K562 (cell line): Measurements from ENCODE around the gene CASTOR1. TPM values are rescaled to one million over a fixed set of nuclear protein-coding genes. Genes with fewer than 3 reads are reported as not detected.
A peak's percentile ranks its signal among the peaks of the same experiment; 100 is the strongest.

Source experiments
- ATAC-seq: fragments of 200-7000 bp; cut with Tn5 transposase; 3 replicates; pipeline ENCODE4 v1.9.1; 2020; ENCODE audit warnings: moderate library complexity
- BruUV-seq: library from RNA; stranded (reverse); fragments of 400-500 nt; replicated peaks from 2 replicates; lab custom pipeline; 2021; lab: Mats Ljungman, UMichigan
- CTCF ChIA-PET: fragments of 300-600 bp; formaldehyde crosslinking; extraction: SDS; loops from one replicate; lab custom pipeline; 2021; ENCODE audit warnings: low intra/inter-chr PET ratio; lab: Yijun Ruan, JAX
- POLR2A ChIA-PET: fragments of 300-600, 350-650 bp; sonication (Branson Sonifier 250); formaldehyde crosslinking; extraction: SDS; loops from one replicate; lab custom pipeline; 2021; ENCODE audit warnings: antibody characterized with exemption, inconsistent platforms; lab: Yijun Ruan, JAX
- DNase-seq, 4 experiments: peaks; one replicate each; pipeline versions ENCODE4 v3.0.0 to v3.0.0-alpha.2; 2011 to 2018; ENCODE audit warnings: low spot score in 3 of 4, mixed read lengths in 3 of 4; ENCODE audit errors: extremely low read depth in 1 of 4
- FAIRE-seq: peaks from 2 replicates; lab custom pipeline; 2011; peaks lifted over from hg19 to GRCh38; lab: Jason Lieb, UNC
- H2AFZ ChIP-seq: 2 replicates; pipeline ENCODE4 v1.6.0; 2011; ENCODE audit warnings: low read depth, low read length, control low read depth, inconsistent platforms
- H3K27ac ChIP-seq: fragments of 200-600 bp; 3 replicates; pipeline ENCODE4 v1.8.0; 2011; ENCODE audit warnings: low read depth, mild to moderate bottlenecking, control low read depth, inconsistent platforms, low read length, moderate library complexity, mixed read lengths; ENCODE audit errors: extremely low read depth
- H3K27me3 ChIP-seq, 2 experiments: fragments of 300-600 bp in 1 of 2; 2 replicates in 1 of 2; 3 replicates in 1 of 2; pipeline versions ENCODE4 v1.6.0 to v1.8.0; 2011; ENCODE audit warnings: inconsistent platforms in 2 of 2, low read length in 2 of 2, mild to moderate bottlenecking in 1 of 2, mixed read lengths in 1 of 2, moderate library complexity in 1 of 2; ENCODE audit not compliant: control insufficient read depth in 2 of 2, insufficient read depth in 2 of 2
- H3K36me3 ChIP-seq: fragments of 300-600 bp; 3 replicates; pipeline ENCODE4 v1.8.0; 2011; ENCODE audit warnings: mild to moderate bottlenecking, low read length, inconsistent platforms; ENCODE audit not compliant: control insufficient read depth, insufficient read depth
- H3K4me1 ChIP-seq, 2 experiments: fragments of 200-600 bp in 1 of 2; replicated peaks in 1 of 2; 2 replicates in 1 of 2; 3 replicates in 1 of 2; pipeline versions ENCODE4 v1.5.1 to v1.8.0; 2011; ENCODE audit warnings: inconsistent platforms in 2 of 2, low read length in 2 of 2, mild to moderate bottlenecking in 1 of 2, mixed read lengths in 1 of 2, moderate library complexity in 1 of 2; ENCODE audit not compliant: control insufficient read depth in 2 of 2, insufficient read depth in 2 of 2
- H3K4me2 ChIP-seq: 2 replicates; pipeline ENCODE4 v1.6.1; 2011; ENCODE audit warnings: low read length, control low read depth, inconsistent platforms, mixed read lengths; ENCODE audit not compliant: insufficient read depth
- H3K4me3 ChIP-seq: fragments of 200-600 bp; sonication (generic), shearing (Covaris generic); 2 replicates; pipeline ENCODE4 v1.5.1; 2016; ENCODE audit warnings: control low read depth, inconsistent platforms
- H3K79me2 ChIP-seq: fragments of 200-600 bp; 3 replicates; pipeline ENCODE4 v1.8.0; 2011; ENCODE audit warnings: low read length, inconsistent platforms; ENCODE audit not compliant: control insufficient read depth, insufficient read depth
- H3K9ac ChIP-seq, 2 experiments: 2 replicates each; pipeline versions ENCODE4 v1.6.0 to v1.6.1; 2011; ENCODE audit warnings: low read depth in 2 of 2, low read length in 2 of 2, control low read depth in 1 of 2, inconsistent platforms in 1 of 2, mild to moderate bottlenecking in 1 of 2, mixed read lengths in 1 of 2; ENCODE audit not compliant: insufficient read depth in 1 of 2
- H3K9me1 ChIP-seq: one replicate; pipeline ENCODE4 v1.6.0; 2011; ENCODE audit warnings: inconsistent platforms, mild to moderate bottlenecking, low read length, moderate library complexity; ENCODE audit not compliant: control insufficient read depth, insufficient read depth
- H3K9me3 ChIP-seq: replicated peaks from 2 replicates; pipeline ENCODE4 v1.5.1; 2011; ENCODE audit warnings: low read depth, low read length, inconsistent platforms; ENCODE audit not compliant: control insufficient read depth, insufficient read depth
- H4K20me1 ChIP-seq: replicated peaks from 2 replicates; pipeline ENCODE4 v1.6.1; 2011; ENCODE audit warnings: low read length, inconsistent platforms, mixed read lengths; ENCODE audit not compliant: control insufficient read depth, insufficient read depth
- CEBPZ ChIP-seq: fragments of 150-350 bp; IDR thresholded peaks from 2 replicates; pipeline ENCODE4 v1.6.1; 2014; ENCODE audit warnings: low read depth, mild to moderate bottlenecking, low read length, borderline replicate concordance
- CTCFL ChIP-seq: IDR thresholded peaks from 2 replicates; pipeline ENCODE4 v1.6.1; 2011; ENCODE audit warnings: borderline replicate concordance, low read depth, mild to moderate bottlenecking, moderate library complexity, low read length; ENCODE audit not compliant: insufficient read depth, poor library complexity, severe bottlenecking
- IRF1 ChIP-seq: sonication (generic); formaldehyde crosslinking; IDR thresholded peaks from 2 replicates; pipeline ENCODE4 v1.8.0; 2022; ENCODE audit warnings: missing genetic modification reagents, mild to moderate bottlenecking, borderline replicate concordance
- MXI1 ChIP-seq: IDR thresholded peaks from 2 replicates; pipeline ENCODE4 v1.6.1; 2011; ENCODE audit warnings: low read depth, mild to moderate bottlenecking, improper control_type of control experiment, low read length
- RB1 ChIP-seq: fragments of 450-650 bp; IDR thresholded peaks from 2 replicates; pipeline ENCODE4 v1.6.1; 2017; ENCODE audit warnings: low read depth, mild to moderate bottlenecking
- ZBTB7A ChIP-seq: IDR thresholded peaks from 2 replicates; pipeline ENCODE4 v1.6.1; 2011; ENCODE audit warnings: low read depth, mild to moderate bottlenecking, low read length, moderate library complexity, borderline replicate concordance; ENCODE audit not compliant: control insufficient read depth
- WGBS: fragments of 100-300 bp; shearing (Covaris generic); methylation state at CpG from one replicate; pipeline ENCODE4 v1.1.6; 2016; ENCODE audit warnings: low coverage, mixed read lengths; ENCODE audit not compliant: insufficient coverage; ENCODE audit errors: missing lambda C conversion rate; 5-methylcytosine and 5-hydroxymethylcytosine counted together
- in situ Hi-C: fragments of 300-500 bp; cut with MboI; formaldehyde crosslinking; loops from 4 replicates; pipeline ENCODE4 v1.15.0; 2018; ENCODE audit warnings: inconsistent platforms, mixed read lengths
- intact Hi-C: fragments of 100-400 bp; cut with micrococcal nuclease; formaldehyde crosslinking; loops from 2 replicates; pipeline ENCODE4 v1.14.2; 2022
- polyA plus RNA-seq, 8 experiments: library from polyadenylated mRNA; depleted of rRNA in 4 of 8; stranded (reverse) in 5 of 8; unstranded in 3 of 8; fragments of >200 nt; fragmentation: Nextera tagmentation in 2 of 8; fragmentation: Illumina TruSeq in 1 of 8; extraction: Ambion mirVana in 2 of 8; extraction: Trizol in 1 of 8; gene quantifications; 2 replicates each; pipeline versions ENCODE4 v1.2.1 to v1.2.3, GENCODE V29; 2011 to 2014; ENCODE audit warnings: inconsistent platforms in 1 of 8, missing spikeins in 1 of 8
- total RNA-seq, 7 experiments: library from RNA; depleted of rRNA in 6 of 7; stranded (reverse); fragments of >200 nt in 6 of 7; fragmentation: Illumina TruSeq in 2 of 7; extraction: Trizol in 2 of 7; gene quantifications; 2 replicates each; pipeline versions ENCODE4 v1.2.1 to v1.2.3, GENCODE V29; 2011 to 2021; ENCODE audit warnings: low replicate concordance in 1 of 7

The CASTOR1 gene
- total and polyA plus RNA-seq, 9 of the 15 experiments (the other 6 are each of a cell fraction or from before 2014, with no cell fraction given), result 0.35 to 2.6 (median 1.1) TPM

GRCh38 chr22:30262917-30263741 lies 26.2 kb downstream of the CASTOR1 start (continued):
- TF ChIP-seq ZBTB7A, result peak; percentile 72
- TF ChIP-seq IRF1 (CRISPR knock-in tag), result no peak
- no peak for TF ChIP-seq RB1
- TF ChIP-seq CTCFL, result peak; percentile 24
- no peak for TF ChIP-seq MXI1
- TF ChIP-seq, all 486 proteins: peak for 16

GRCh38 chr22:30262112-30262511 lies 27.2 kb downstream of the CASTOR1 start:
- no TSS peak for BruUV-seq
- Histone ChIP-seq H3K27ac (no peak overlapping the region), H2AFZ (no peak overlapping the region), H3K9me1 (no peaks in the 10 kb centered on the region), H3K79me2 (no peaks in the 10 kb centered on the region), H3K4me1 (peaks cover 2 to 49% of the 10 kb centered on the region in 2 experiments; a peak in 2 of 5 replicates), H3K4me2 (no peak overlapping the region), H3K27me3 (no peaks in the 10 kb centered on the region), H3K36me3 (no peaks in the 10 kb centered on the region), H3K4me3 (no peak overlapping the region), H3K9ac (no peak overlapping the region; a peak in 1 of 4 replicates), H3K9me3 (no peaks in the 10 kb centered on the region), H4K20me1 (no peaks in the 10 kb centered on the region)
- whole genome bisulfite sequencing, result 44% methylated on average over 2 of the region's 4 CpGs
- intact Hi-C loops (no loop called here), in situ Hi-C loops (no loop called here)
- CTCF ChIA-PET, result interaction anchor here (1.1 to 2.4 kb wide), 3 partner anchors 25 to 126 kb away, joined by 3 to 23 read pairs (median 16); partner anchors contain the start of gene RNF215
- ATAC-seq (no peak), FAIRE-seq (no peak), DNase-seq (no peak)
- POLR2A ChIA-PET, result no interaction called here
- no peak for TF ChIP-seq CEBPZ
